H9 (cell line): ENCODE data around the gene CASP4. TPM values are rescaled to one million over a fixed set of nuclear protein-coding genes. Genes with fewer than 3 reads are reported as not detected.
A peak's percentile ranks its signal among the peaks of the same experiment; 100 is the strongest.

ENCODE experiments used
- DNase-seq: peaks from one replicate; pipeline ENCODE4 v3.0.0-alpha.2; 2017
- H2AFZ ChIP-seq: one replicate; pipeline ENCODE4 v1.6.1; 2013; ENCODE audit warnings: mild to moderate bottlenecking, low read length, control low read depth, moderate library complexity
- H2AK5ac ChIP-seq: 2 replicates; pipeline ENCODE4 v1.6.1; 2013; ENCODE audit warnings: low read length, control low read depth, mixed read lengths; ENCODE audit not compliant: insufficient read length
- H2BK120ac ChIP-seq: one replicate; pipeline ENCODE4 v1.6.1; 2013; ENCODE audit warnings: low read depth, mild to moderate bottlenecking, low read length, control low read depth, inconsistent platforms; ENCODE audit not compliant: poor library complexity, severe bottlenecking
- H2BK12ac ChIP-seq: 2 replicates; pipeline ENCODE4 v1.6.1; 2013; ENCODE audit warnings: low read length, control low read depth, mixed read lengths, low read depth; ENCODE audit not compliant: insufficient read length
- H2BK15ac ChIP-seq: 2 replicates; pipeline ENCODE4 v1.6.1; 2013; ENCODE audit warnings: low read depth, low read length, control low read depth
- H2BK20ac ChIP-seq: one replicate; pipeline ENCODE4 v1.6.1; 2013; ENCODE audit warnings: low read depth, mild to moderate bottlenecking, low read length, control low read depth, inconsistent platforms; ENCODE audit not compliant: poor library complexity, severe bottlenecking
- H2BK5ac ChIP-seq: 2 replicates; pipeline ENCODE4 v1.6.1; 2013; ENCODE audit warnings: low read length, control low read depth, mixed read lengths; ENCODE audit not compliant: insufficient read length
- H3K14ac ChIP-seq: 2 replicates; pipeline ENCODE4 v1.6.1; 2013; ENCODE audit warnings: low read length, control low read depth; ENCODE audit not compliant: insufficient read depth
- H3K18ac ChIP-seq: 2 replicates; pipeline ENCODE4 v1.6.1; 2013; ENCODE audit warnings: low read depth, mild to moderate bottlenecking, mixed read lengths, low read length, control low read depth; ENCODE audit not compliant: insufficient read length
- H3K23ac ChIP-seq: 2 replicates; pipeline ENCODE4 v1.6.1; 2013; ENCODE audit warnings: low read length, control low read depth, mixed read lengths, low read depth; ENCODE audit not compliant: insufficient read length
- H3K23me2 ChIP-seq: 2 replicates; pipeline ENCODE4 v1.6.1; 2013; ENCODE audit warnings: low read depth, mild to moderate bottlenecking, mixed read lengths, low read length, control low read depth; ENCODE audit not compliant: insufficient read length, poor library complexity, severe bottlenecking
- H3K27ac ChIP-seq: 2 replicates; pipeline ENCODE4 v1.5.1; 2013; ENCODE audit warnings: low read length, control low read depth, mixed read lengths, low read depth; ENCODE audit not compliant: insufficient read length
- H3K27me3 ChIP-seq: 2 replicates; pipeline ENCODE4 v1.6.1; 2013; ENCODE audit warnings: low read length, control low read depth, inconsistent platforms; ENCODE audit not compliant: insufficient read depth
- H3K4ac ChIP-seq: 2 replicates; pipeline ENCODE4 v1.6.1; 2013; ENCODE audit warnings: low read depth, mild to moderate bottlenecking, control low read depth, inconsistent platforms, low read length, moderate library complexity
- H3K4me1 ChIP-seq: 2 replicates; pipeline ENCODE4 v1.6.1; 2013; ENCODE audit warnings: low read length, control low read depth, inconsistent platforms; ENCODE audit not compliant: insufficient read depth
- H3K4me2 ChIP-seq: 2 replicates; pipeline ENCODE4 v1.6.1; 2013; ENCODE audit warnings: low read length, control low read depth, mixed read lengths; ENCODE audit not compliant: insufficient read length, insufficient read depth
- H3K56ac ChIP-seq: 2 replicates; pipeline ENCODE4 v1.6.1; 2013; ENCODE audit warnings: low read depth, mild to moderate bottlenecking, mixed read lengths, low read length, control low read depth; ENCODE audit not compliant: insufficient read length
- H3K79me1 ChIP-seq: 2 replicates; pipeline ENCODE4 v1.6.1; 2013; ENCODE audit warnings: low read depth, mild to moderate bottlenecking, moderate library complexity, low read length, control low read depth, inconsistent platforms; ENCODE audit not compliant: insufficient read depth, poor library complexity, severe bottlenecking
- H3K79me2 ChIP-seq: 2 replicates; pipeline ENCODE4 v1.6.1; 2013; ENCODE audit warnings: low read length, control low read depth, inconsistent platforms; ENCODE audit not compliant: insufficient read depth
- H3K9ac ChIP-seq: 2 replicates; pipeline ENCODE4 v1.6.1; 2013; ENCODE audit warnings: low read length, control low read depth, mixed read lengths; ENCODE audit not compliant: insufficient read length; ENCODE audit errors: extremely low read depth
- H3K9me3 ChIP-seq: one replicate; pipeline ENCODE4 v1.6.1; 2013; ENCODE audit warnings: low read depth, low read length, inconsistent platforms; ENCODE audit not compliant: control insufficient read depth
- H3T11ph ChIP-seq: one replicate; pipeline ENCODE4 v1.6.1; 2013; ENCODE audit warnings: mild to moderate bottlenecking, low read length, control low read depth, inconsistent platforms
- H4K20me1 ChIP-seq: one replicate; pipeline ENCODE4 v1.6.1; 2013; ENCODE audit not compliant: control insufficient read depth, insufficient read length, insufficient read depth
- H4K5ac ChIP-seq: 2 replicates; pipeline ENCODE4 v1.6.1; 2013; ENCODE audit warnings: low read depth, mild to moderate bottlenecking, mixed read lengths, low read length, control low read depth; ENCODE audit not compliant: insufficient read length
- H4K8ac ChIP-seq: replicated peaks from 2 replicates; pipeline ENCODE4 v1.6.1; 2013; ENCODE audit warnings: low read length, control low read depth, mixed read lengths, low read depth; ENCODE audit not compliant: insufficient read length
- H4K91ac ChIP-seq: 2 replicates; pipeline ENCODE4 v1.6.1; 2013; ENCODE audit warnings: low read depth, mild to moderate bottlenecking, moderate library complexity, mixed read lengths, low read length, control low read depth; ENCODE audit not compliant: insufficient read length
- H3K27ac Mint-ChIP-seq, 3 experiments: 2 replicates in 2 of 3; 3 replicates in 1 of 3; pipeline ENCODE4 v1.8.0; 2020 to 2021; ENCODE audit warnings: mixed read lengths in 3 of 3, mild to moderate bottlenecking in 1 of 3, moderate library complexity in 1 of 3
- H3K27me3 Mint-ChIP-seq: 2 replicates; pipeline ENCODE4 v1.8.0; 2021; ENCODE audit warnings: low read depth, mild to moderate bottlenecking, moderate library complexity, mixed read lengths
- H3K36me3 Mint-ChIP-seq, 3 experiments: 2 replicates in 2 of 3; 3 replicates in 1 of 3; pipeline ENCODE4 v1.8.0; 2020 to 2021; ENCODE audit warnings: low read depth in 3 of 3, mixed read lengths in 3 of 3; ENCODE audit not compliant: insufficient read depth in 1 of 3
- H3K4me1 Mint-ChIP-seq, 2 experiments: 2 replicates each; pipeline ENCODE4 v1.8.0; 2020; ENCODE audit warnings: mixed read lengths in 2 of 2
- H3K4me3 Mint-ChIP-seq, 2 experiments: 2 replicates in 1 of 2; 3 replicates in 1 of 2; pipeline ENCODE4 v1.8.0; 2020 to 2021; ENCODE audit warnings: mild to moderate bottlenecking in 2 of 2, mixed read lengths in 2 of 2, moderate library complexity in 1 of 2
- H3K9me3 Mint-ChIP-seq, 2 experiments: 2 replicates in 1 of 2; 3 replicates in 1 of 2; pipeline ENCODE4 v1.8.0; 2020; ENCODE audit warnings: mild to moderate bottlenecking in 2 of 2, mixed read lengths in 2 of 2, moderate library complexity in 1 of 2
- CTCF ChIP-seq: fragments of 200-600 bp; sonication (generic); conservative IDR thresholded peaks from 3 replicates; pipeline ENCODE4 v1.8.0; 2021; ENCODE audit warnings: antibody characterized with exemption, mild to moderate bottlenecking
- whole genome bisulfite sequencing: extraction: QIAGEN DNeasy Blood & Tissue Kit; methylation state at CpG from one replicate; pipeline ENCODE4 v1.1.7; 2013; ENCODE audit warnings: missing lambda C conversion rate, low lambda C conversion rate, mixed read lengths; ENCODE audit not compliant: insufficient read length; ENCODE audit errors: extremely low coverage; 5-methylcytosine and 5-hydroxymethylcytosine counted together
- total RNA-seq: library from RNA; stranded (reverse); gene quantifications from 2 replicates; pipeline ENCODE4 v1.2.1, GENCODE V29; 2021

The CASP4 gene
- total RNA-seq, 1 experiment from 2014 or later, result not detected

GRCh38 chr11:104905271-104905670, 63.1 kb downstream of the CASP4 start:
- Histone ChIP-seq H4K5ac (no peak overlapping the region), H3K23ac (no peak overlapping the region), H3K79me2 (no peaks in the 10 kb centered on the region), H4K91ac (no peak overlapping the region), H3K79me1 (no peaks in the 10 kb centered on the region), H4K20me1 (no peaks in the 10 kb centered on the region), H3K27me3 (no peaks in the 10 kb centered on the region), H2AK5ac (no peak overlapping the region), H3K56ac (no peak overlapping the region), H3K14ac (no peak overlapping the region), H2AFZ (no peak overlapping the region), H2BK120ac (no peak overlapping the region), H3T11ph (no peak overlapping the region), H2BK15ac (no peak overlapping the region), H3K18ac (no peak overlapping the region), H2BK12ac (no peak overlapping the region), H3K23me2 (no peaks in the 10 kb centered on the region), H3K4me2 (no peak overlapping the region), H2BK5ac (no peak overlapping the region), H3K9me3 (no peaks in the 10 kb centered on the region), H2BK20ac (no peak overlapping the region), H4K8ac (no peak overlapping the region), H3K4ac (no peak overlapping the region), H3K4me1 (no peaks in the 10 kb centered on the region), H3K9ac (no peak overlapping the region), H3K27ac (no peak overlapping the region)
- H3K27ac Mint-ChIP-seq, result no peak overlapping the region
- no peak for DNase-seq
- H3K9me3 Mint-ChIP-seq, result no peaks in the 10 kb centered on the region; a peak in 1 of 5 replicates
- no peaks in the 10 kb centered on the region for H3K36me3 Mint-ChIP-seq
- WGBS, result no CpG with 5 or more reads among the region's 4 CpGs
- H3K4me1 Mint-ChIP-seq, result no peaks in the 10 kb centered on the region
- no peaks in the 10 kb centered on the region for H3K27me3 Mint-ChIP-seq
- TF ChIP-seq CTCF, result peak; percentile 56; the same call in 2 of the 3 replicates
- no peak overlapping the region for H3K4me3 Mint-ChIP-seq
